Measurements from ENCODE around the gene CCDC88C.
A peak's percentile ranks its signal among the peaks of the same experiment; 100 is the strongest.
"Not testable (repeated sequence)": the region's sequence is repeated elsewhere in the genome, so short reads cannot be mapped to it uniquely, and the experiment has no call there.

Gene CCDC88C

DNA sequence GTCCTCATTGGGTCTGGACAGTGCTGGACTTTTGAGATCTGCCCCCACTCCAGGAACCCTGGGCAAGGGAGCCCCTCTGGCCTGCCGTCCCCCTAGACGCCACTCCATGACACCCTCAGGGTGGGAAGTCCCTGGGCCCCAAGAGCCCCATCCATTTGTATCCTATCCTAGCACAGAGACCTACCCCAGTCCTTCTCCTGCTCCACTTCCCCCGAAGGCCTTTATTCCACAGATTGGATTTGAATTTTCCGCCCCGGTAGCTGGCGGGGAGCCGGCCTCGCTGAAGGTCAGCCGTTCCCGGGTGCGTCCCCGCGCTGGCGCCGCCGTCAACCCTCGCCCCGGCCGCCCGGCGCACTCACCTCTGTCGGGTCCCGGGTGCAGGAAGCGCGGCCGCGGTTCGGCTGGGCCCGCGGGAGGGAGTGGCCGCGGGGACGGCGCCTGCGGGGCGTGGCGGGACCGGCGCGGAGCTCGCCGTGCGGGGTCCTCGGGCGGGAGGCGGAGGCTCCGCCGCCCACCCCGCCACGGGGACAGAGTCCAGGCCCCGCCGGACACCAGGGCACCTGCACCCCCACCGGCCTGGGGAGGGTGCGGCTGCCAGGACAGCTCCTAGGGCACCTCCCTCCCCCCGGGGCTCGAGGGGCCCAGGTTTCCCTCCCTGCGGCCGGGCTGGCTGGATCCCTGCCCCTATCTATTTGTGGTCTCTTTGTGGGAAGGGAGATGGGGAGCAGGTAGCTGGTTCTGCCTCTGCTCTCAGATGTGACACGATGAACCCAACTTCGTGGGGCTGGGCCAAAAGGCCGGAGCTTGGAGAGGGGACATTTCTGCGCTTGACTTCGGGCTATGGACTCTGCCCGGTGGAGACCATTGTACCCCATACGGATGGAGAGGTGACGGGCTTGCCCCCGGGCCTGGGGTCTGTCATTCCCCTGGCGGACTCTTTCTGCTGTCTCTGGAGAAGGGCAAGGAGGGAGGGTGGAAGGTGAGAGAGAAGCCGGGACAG lies 153.2 kb downstream of the CCDC88C start:
- peak; percentile 14 for DNase-seq (ENCODE audit: low spot score)

GRCh38 chr14:91263329-91263728 lies 154.3 kb downstream of the CCDC88C start:
- DNase-seq (ENCODE audit: low spot score) = no peak

DNA sequence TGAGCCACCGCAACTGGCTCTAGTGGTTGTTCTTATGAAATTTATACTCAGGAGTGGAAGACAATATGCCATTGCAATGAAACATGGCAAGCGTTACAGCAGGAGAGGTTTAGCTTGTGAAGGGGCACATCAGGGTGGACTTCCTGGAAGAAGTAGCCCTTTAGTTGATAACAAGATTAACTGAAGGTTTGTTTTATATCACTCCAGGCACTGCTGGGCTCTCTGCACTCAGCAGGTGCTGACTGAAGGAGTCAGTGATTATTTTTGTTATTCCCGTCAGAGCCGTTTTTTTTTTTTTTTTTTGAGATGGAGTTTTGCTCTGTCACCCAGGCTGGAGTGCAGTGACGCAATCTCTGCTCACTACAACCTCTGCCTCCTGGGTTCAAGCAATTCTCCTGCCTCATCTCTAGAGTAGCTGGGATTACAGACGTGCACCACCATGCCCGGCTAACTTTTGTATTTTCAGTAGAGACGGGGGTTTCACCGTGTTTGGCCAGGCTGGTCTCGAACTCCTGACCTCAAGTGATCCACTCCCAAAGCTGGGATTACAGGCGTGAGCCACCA lies 155.6 kb downstream of the CCDC88C start:
- no peak for DNase-seq (ENCODE audit: low spot score)

- DNase-seq (ENCODE audit: low spot score) = no peak
Measured at GRCh38 chr14:91261115-91261514, 156.5 kb downstream of the CCDC88C start.

DNA sequence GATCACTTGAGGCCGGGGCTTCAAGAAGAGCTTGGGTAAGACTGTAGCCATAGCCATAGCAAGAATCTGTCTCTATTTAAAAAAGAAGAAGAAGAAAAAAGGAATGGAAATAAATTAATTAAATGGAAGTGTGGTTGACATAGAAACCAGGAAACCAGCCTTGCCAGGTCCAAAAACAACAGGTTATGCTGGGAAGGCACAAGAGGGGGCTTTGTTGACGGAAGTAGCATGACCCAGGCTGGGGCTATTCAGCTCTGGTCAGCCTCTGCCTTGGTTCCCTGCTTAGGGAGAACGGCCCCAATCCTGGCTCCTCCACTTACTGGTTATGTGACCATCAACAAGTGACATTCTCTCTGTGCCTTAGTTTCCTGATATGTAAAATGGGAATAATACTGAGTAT lies 158.7 kb downstream of the CCDC88C start:
- DNase-seq (ENCODE audit: low spot score) = no peak

GRCh38 chr14:91258011-91258618 lies 159.5 kb downstream of the CCDC88C start:
- no peak for DNase-seq (ENCODE audit: low spot score)

GRCh38 chr14:91257328-91258010 lies 160.2 kb downstream of the CCDC88C start:
- DNase-seq (ENCODE audit: low spot score) = no peak

GRCh38 chr14:91256661-91257060 lies 161.0 kb downstream of the CCDC88C start:
- no peak for DNase-seq (ENCODE audit: low spot score)

DNA sequence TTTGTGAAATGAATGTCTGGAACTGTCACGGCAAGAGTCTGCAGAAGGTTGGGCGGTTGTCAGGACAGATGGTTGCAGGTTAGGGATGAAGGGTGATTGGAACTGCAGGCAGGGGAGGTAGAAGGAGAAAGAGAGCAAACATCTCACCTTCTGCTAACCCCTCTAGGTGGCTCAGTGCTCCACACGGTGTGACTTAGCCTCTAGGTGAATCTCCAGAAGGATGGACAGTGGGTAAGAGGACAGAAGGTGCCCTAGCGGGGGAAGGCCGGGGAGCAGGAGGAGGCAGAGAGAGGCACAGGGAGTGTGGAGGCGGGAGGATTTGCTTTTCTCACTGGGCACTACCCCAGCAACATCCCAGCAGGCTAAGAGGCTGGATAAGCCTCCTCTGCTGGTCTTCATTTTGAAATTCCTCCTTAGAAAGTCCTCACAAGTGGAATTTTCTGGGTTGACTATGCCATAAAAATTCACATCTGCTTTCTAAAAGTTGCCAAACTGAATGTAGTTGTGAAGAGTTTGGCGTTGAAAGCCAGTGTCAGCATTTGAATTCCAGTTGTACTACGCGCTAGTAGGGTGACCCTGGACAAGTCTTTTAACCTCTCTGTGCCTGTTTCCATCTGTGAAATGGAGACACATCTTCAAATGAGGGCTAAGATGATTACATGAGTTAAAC lies 162.5 kb downstream of the CCDC88C start:
- DNase-seq (ENCODE audit: low spot score) = no peak

DNA sequence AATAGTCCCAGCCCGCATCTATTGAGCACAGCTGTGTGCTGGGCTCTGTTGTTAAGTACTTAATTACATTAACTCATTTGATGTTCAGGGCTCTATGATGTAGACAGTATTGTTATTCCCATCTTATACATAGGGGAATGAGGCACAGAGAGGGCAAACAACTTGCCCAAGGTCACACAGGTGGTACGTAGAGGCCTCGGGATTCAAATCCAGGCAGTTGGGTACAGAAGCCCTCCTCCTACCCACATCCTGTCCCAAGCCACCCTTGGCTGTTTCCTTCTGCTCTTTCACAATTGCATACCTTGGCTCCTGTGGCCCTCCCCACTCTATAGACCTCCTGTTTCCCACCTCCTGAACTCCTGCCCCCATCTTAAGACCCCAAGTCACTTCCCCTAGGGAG lies 163.2 kb downstream of the CCDC88C start:
- no peak for DNase-seq (ENCODE audit: low spot score)

DNA sequence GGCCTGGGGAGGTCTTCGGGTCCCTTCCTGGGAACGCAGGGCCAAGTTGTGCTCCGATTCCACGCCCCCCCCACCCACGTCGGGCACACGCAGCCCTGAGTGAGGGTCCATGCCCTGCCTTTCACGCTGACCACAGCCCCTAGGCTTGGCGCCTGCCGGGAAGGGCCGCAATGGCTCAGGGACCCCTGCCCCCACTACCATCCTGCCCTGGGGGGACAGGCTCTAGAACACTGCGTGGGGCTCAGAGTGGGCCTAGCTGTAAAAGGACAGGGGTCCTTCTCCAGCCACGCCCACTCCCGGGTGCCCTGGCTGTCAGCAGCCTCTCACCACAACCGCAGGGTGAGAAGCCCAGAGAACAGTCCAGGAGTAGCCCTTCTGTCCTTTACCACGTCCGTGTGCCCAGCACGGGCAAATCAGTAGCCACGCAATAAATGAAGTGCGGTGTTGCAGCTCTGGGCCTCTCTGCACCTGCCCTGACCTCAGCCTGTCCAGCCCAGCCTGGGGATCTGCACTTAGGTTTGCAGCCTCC lies 163.8 kb downstream of the CCDC88C start:
- DNase-seq (ENCODE audit: low spot score) = no peak

DNA sequence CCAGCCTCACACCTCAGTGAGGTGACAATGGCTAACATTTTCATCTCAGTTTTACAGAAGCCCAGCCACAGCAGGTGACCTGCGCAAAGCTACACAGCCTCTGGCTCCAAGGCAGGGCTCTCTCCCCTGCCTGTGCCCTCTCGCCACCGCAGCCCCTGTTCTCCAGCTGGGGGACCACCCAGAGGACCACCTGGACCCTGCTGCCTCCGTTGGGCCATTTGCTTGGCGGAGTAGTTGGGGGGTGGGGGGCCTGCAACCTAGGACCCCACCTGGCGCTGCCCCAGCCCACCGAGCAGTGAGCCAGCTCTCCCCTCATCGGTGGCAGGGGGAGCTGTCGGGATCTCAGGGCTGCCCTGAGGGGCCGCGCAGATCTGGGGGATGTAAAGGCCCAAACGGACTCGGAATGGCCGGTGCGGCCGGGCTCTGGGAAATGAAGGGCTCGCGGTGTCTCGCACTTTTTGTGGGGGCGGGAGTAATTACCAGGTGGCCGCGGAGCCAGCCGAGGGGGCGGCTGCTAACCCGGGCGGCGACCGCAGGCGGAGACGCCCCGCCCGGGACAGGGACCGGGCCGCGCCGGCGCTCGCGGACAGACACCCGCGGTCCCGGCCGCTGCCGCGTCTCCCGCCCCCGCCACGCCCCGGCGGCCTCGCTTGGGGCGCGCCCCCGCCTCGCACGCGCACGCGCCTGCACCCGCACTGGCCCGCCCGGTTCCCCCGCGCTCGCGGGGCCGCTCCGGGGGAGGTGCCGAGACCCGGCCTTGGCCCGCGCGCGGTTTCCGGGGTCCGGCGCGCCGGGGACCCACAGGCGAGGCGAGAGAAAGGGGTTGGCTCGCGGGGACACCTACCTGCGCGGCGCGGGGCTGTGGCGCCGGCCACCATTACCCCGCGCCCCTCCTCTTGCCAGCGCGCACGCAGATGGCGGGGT lies 164.5 kb downstream of the CCDC88C start:
- DNase-seq (ENCODE audit: low spot score) = peak; percentile 52

GRCh38 chr14:91250912-91251311 lies 166.7 kb downstream of the CCDC88C start:
- no peak for DNase-seq (ENCODE audit: low spot score)

GRCh38 chr14:91249841-91250616 lies 167.6 kb downstream of the CCDC88C start:
- DNase-seq (ENCODE audit: low spot score) = no peak

GRCh38 chr14:91246051-91246852 lies 171.4 kb downstream of the CCDC88C start:
- no peak for DNase-seq (ENCODE audit: low spot score)

GRCh38 chr14:91245616-91246015 lies 172.0 kb downstream of the CCDC88C start:
- DNase-seq (ENCODE audit: low spot score) = not testable (repeated sequence)

GRCh38 chr14:91245029-91245428 lies 172.6 kb downstream of the CCDC88C start:
- no peak for DNase-seq (ENCODE audit: low spot score)

DNA sequence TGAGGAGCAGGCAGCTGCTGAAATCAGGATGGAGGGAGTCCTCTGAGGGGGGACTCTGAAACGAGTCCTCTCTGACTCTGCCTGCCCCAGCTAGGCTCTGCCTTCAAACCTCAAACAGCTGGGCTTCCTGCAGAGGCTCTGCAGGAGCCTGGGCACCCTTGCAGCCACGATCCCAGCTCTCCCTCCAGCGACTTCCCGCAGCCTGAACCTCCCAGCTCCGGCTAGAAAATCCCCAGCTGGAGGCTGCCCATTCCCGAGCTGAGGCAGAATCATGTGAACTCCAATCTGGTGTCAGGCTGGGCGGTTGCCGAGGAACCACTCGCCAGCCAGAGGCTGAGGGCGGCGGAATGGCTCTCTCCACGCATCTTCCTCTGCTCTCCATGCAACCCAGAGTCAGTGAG lies 173.1 kb downstream of the CCDC88C start, which contains the start of gene GPR68:
Gene GPR68, minus strand, starts transcription at position 204 of the 401 bp plus-strand sequence. CDS start 9,654 bp downstream, outside the sequence.
- no peak for DNase-seq (ENCODE audit: low spot score)

DNA sequence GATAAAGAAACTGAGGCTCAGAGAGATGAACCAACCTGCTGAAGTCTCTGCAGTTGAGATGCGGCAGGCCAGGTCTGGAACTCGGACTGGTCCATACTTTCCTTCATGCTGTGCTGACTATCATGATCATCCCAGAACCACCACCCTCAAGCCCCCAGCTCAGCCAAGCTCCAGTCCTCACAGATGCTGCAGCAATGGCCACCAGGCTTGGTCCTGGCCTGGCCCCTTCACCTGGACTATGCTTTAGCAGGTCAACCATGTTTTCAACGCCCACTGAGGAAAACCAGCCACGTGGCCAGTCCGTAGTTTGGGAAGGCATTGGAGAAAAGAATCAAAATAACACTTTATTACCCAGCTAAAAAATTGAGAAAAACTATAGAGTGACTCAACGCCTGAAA lies 174.5 kb downstream of the CCDC88C start:
- DNase-seq (ENCODE audit: low spot score) = no peak
